Esophagus (tissue), 2 donors: ENCODE measurements around the gene CDH8. TPM values are rescaled to one million over a fixed set of nuclear protein-coding genes. Genes with fewer than 3 reads are reported as not detected.

Experiments used
- H3K27ac ChIP-seq, 2 donors: one replicate each; pipeline ENCODE4 v1.5.1; 2013; ENCODE audit warnings: low read depth in 2 of 2, mild to moderate bottlenecking in 2 of 2, inconsistent platforms in 1 of 2, low read length in 1 of 2, moderate library complexity in 1 of 2
- H3K27me3 ChIP-seq, 2 donors: one replicate each; pipeline ENCODE4 v1.6.1; 2013; ENCODE audit warnings: low read length in 2 of 2, control low read depth in 1 of 2, mild to moderate bottlenecking in 1 of 2; ENCODE audit not compliant: insufficient read depth in 2 of 2, control insufficient read depth in 1 of 2
- H3K36me3 ChIP-seq, 2 donors: one replicate each; pipeline ENCODE4 v1.6.1; 2013; ENCODE audit warnings: low read length in 1 of 2; ENCODE audit not compliant: control insufficient read depth in 2 of 2, insufficient read depth in 2 of 2
- H3K4me1 ChIP-seq, 2 donors: one replicate each; pipeline ENCODE4 v1.6.1; 2013; ENCODE audit warnings: low read length in 1 of 2; ENCODE audit not compliant: control insufficient read depth in 2 of 2, insufficient read depth in 2 of 2
- H3K4me3 ChIP-seq, 2 donors: one replicate each; pipeline ENCODE4 v1.5.1; 2013; ENCODE audit warnings: low read length in 2 of 2, mild to moderate bottlenecking in 2 of 2, low read depth in 1 of 2, moderate library complexity in 1 of 2
- H3K9me3 ChIP-seq, 2 donors: one replicate each; pipeline ENCODE4 v1.6.1; 2013; ENCODE audit warnings: mild to moderate bottlenecking in 2 of 2, low read depth in 1 of 2, low read length in 1 of 2, moderate library complexity in 1 of 2; ENCODE audit not compliant: control insufficient read depth in 2 of 2, insufficient read depth in 1 of 2
- WGBS, 2 donors: extraction: QIAGEN DNeasy Blood & Tissue Kit; methylation state at CpG; one replicate each; pipeline ENCODE4 v1.1.7; 2013; 5-methylcytosine and 5-hydroxymethylcytosine counted together
- polyA plus RNA-seq, 2 donors: library from polyadenylated mRNA; stranded (reverse); fragments of 200-250 nt; gene quantifications; one replicate each; pipeline ENCODE4 v1.2.3, GENCODE V29; 2013
- donor health status: healthy with polysubstance abuse.
- donor health status: Bipolar disorder and iron deficiency.

CDH8 gene
- polyA plus RNA-seq, 2 donors: 0.14 to 0.15 TPM

DNA sequence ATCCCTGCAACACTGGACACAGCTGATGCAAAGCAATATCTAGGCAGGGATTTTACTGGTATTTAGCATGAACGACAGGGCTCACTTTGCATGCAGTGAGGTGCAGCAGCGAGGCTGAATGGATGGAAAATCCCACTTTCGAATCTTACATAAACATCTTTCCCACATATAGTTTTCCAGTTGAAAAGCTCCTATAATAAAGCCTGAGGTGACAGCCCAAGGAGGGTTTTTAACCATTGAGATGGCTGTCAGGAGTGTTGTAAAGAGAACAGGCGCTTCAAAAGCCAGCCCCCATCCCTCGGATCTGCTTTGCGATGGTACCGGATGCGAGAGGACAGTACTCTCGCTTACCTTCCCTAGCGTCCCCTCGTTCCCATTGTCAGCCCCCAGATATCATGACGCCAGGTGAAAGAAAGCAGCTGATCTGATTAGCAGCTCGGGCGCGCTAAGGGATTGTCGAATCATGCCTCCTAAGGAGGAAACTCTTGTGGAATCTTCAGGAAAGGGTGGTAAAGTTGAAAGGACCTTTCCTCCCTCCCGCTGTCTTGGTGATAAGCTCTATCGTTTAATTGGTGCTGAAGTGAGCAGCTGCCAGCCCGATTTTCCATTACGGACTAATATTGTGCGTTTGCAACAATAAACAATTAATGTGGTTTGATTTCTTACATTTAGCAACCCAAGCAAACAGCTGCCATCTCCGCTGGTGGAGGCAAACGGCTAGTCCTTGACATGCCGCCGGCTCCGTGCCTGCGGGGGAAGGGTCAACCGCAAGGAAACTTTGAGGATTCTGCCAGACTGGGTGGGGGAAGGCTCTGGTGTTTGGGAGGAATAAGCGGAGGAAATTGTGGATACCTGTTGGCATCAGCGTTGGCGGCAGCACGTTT is 1.8 kb downstream of the CDH8 start:
- no peaks in the 10 kb centered on the region for H3K36me3 ChIP-seq
- H3K27ac ChIP-seq: no peak overlapping the region
- H3K4me1 ChIP-seq: peaks cover 0 to 3% of the 10 kb centered on the region in 2 donors
- H3K4me3 ChIP-seq: no peak overlapping the region
- peaks cover 0 to 7% of the 10 kb centered on the region in 2 donors for H3K27me3 ChIP-seq
- WGBS, 2 donors: 5% methylated on average over 32 of the region's 32 CpGs
- peaks cover 0 to 4% of the 10 kb centered on the region in 2 donors for H3K9me3 ChIP-seq

DNA sequence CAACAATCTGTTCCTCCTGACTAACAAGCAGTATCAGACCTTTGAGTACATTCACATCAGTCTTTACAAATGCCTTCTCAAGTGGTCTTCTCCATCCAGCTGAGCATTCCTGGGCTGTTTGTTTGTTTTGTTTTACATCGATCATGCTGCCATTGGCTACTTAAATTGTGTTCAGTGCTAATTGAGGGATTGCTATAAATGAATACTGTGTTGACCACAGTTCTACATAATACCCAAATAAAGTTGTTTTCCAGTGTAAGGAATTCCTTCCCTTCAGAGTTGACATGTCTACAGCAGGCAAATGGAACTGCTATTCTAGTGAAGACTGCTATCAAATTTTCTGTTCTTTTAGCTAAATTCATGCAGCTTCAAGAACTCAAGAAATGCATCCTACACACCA is 3.2 kb downstream of the CDH8 start:
- Histone ChIP-seq H3K36me3 (no peaks in the 10 kb centered on the region), H3K4me3 (no peak overlapping the region), H3K27ac (no peak overlapping the region), H3K27me3 (peaks cover 0 to 7% of the 10 kb centered on the region in 2 donors), H3K4me1 (peaks cover 0 to 3% of the 10 kb centered on the region in 2 donors), H3K9me3 (peaks cover 0 to 4% of the 10 kb centered on the region in 2 donors)
- 33 to 38% methylated on average over 1 of the region's 1 CpG for WGBS, 2 donors

DNA sequence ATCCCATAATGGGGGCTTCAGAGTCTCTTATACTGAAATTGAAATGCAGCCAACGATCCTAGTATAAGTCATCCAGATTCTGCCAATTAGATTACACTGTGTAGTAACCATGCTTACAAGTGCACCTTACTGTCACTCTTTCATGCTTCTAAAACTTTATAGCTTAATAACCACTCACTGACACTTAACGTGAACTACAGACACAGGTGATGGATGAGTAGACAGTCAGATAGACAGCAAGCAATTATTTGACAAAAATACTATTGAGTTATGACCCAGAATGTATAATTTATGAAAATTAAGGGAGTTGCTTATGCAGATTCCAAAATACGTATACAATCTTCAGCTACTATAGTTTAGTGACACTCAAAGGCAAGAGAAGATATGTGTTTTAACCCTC is 6.3 kb downstream of the CDH8 start:
- Histone ChIP-seq H3K27ac (no peak overlapping the region), H3K4me3 (no peak overlapping the region), H3K9me3 (no peaks in the 10 kb centered on the region), H3K4me1 (no peaks in the 10 kb centered on the region), H3K27me3 (peaks cover 0 to 1% of the 10 kb centered on the region in 2 donors), H3K36me3 (no peaks in the 10 kb centered on the region)
- WGBS, 2 donors: 76 to 78% methylated on average over 3 of the region's 3 CpGs

DNA sequence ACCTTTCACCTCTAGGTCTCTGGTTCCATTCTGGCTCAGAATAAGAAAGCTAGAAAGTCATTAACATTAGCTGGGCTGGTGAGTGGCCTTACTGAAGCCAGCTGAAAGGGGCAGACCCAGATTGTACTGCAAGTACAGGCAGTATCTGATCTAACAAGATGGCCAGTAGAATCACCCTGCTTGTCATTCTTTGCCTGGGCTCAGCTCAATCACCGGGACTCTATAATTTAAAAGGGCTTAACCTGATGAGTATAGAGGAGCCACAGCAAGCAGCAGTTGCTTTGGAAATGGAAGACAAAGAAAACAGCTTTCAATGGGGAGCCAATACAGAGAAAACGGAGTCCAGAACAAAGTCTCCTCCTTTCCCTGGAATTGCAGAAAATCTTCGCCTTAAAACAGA is 13.6 kb downstream of the CDH8 start:
- Histone ChIP-seq H3K27me3 (no peaks in the 10 kb centered on the region), H3K27ac (no peak overlapping the region), H3K4me3 (no peak overlapping the region), H3K36me3 (no peaks in the 10 kb centered on the region), H3K4me1 (no peaks in the 10 kb centered on the region), H3K9me3 (no peaks in the 10 kb centered on the region)
- WGBS, 2 donors: 60 to 74% methylated on average over 3 of the region's 3 CpGs

DNA sequence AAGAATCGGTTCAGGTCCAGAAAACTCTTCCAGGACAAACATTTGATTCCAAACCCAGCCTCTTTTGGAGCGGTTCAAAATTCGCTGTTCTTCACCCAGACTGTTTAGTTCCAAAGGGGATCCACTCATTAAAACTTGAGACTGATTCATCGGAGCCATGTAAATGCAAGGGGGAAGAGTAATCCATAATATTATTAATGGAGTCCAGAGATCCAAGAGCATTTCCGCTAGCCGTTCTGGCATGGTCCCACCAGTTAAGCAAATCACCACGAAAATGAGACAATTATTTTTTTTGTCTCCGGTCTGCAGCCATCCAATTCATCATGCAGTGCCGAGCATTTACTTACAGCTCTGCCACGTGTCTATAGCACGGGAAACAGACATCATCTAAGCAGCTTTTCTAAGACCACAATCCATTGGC is 15.1 kb downstream of the CDH8 start:
- Histone ChIP-seq H3K27ac (no peak overlapping the region), H3K4me1 (no peaks in the 10 kb centered on the region), H3K27me3 (no peaks in the 10 kb centered on the region), H3K4me3 (no peak overlapping the region), H3K36me3 (no peaks in the 10 kb centered on the region), H3K9me3 (no peaks in the 10 kb centered on the region)
- 39 to 44% methylated on average over 11 of the region's 11 CpGs for WGBS, 2 donors

DNA sequence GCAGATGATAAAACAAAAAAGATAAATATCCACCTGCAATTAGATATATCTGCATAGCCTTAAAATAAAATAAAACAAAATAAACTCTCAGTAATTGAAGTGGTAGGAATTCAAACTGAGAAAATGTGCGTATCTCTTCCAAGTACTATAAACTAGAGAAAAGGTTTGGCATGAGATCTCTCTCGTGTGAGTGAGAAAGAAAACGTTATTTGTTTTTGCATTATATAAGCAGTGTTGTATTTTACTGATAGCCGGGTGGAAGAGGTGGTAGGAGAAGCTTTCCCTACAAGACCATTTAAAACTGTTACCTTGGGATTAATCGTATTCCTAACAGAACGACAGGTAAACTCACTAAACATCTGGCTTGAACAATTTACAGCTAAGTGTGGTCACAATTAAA is 15.6 kb downstream of the CDH8 start:
- no peaks in the 10 kb centered on the region for H3K36me3 ChIP-seq
- 59 to 60% methylated on average over 6 of the region's 6 CpGs for WGBS, 2 donors
- no peak overlapping the region for H3K27ac ChIP-seq
- no peaks in the 10 kb centered on the region for H3K9me3 ChIP-seq
- H3K4me1 ChIP-seq: no peaks in the 10 kb centered on the region
- H3K27me3 ChIP-seq: no peaks in the 10 kb centered on the region
- H3K4me3 ChIP-seq: no peak overlapping the region

GRCh38 chr16:62019851-62020250 is 16.4 kb downstream of the CDH8 start:
- no peak overlapping the region for H3K27ac ChIP-seq
- WGBS, 2 donors: 67% methylated on average over 1 of the region's 1 CpG
- H3K4me3 ChIP-seq: no peak overlapping the region
- no peaks in the 10 kb centered on the region for H3K27me3 ChIP-seq
- H3K36me3 ChIP-seq: no peaks in the 10 kb centered on the region
- H3K9me3 ChIP-seq: no peaks in the 10 kb centered on the region
- no peaks in the 10 kb centered on the region for H3K4me1 ChIP-seq

DNA sequence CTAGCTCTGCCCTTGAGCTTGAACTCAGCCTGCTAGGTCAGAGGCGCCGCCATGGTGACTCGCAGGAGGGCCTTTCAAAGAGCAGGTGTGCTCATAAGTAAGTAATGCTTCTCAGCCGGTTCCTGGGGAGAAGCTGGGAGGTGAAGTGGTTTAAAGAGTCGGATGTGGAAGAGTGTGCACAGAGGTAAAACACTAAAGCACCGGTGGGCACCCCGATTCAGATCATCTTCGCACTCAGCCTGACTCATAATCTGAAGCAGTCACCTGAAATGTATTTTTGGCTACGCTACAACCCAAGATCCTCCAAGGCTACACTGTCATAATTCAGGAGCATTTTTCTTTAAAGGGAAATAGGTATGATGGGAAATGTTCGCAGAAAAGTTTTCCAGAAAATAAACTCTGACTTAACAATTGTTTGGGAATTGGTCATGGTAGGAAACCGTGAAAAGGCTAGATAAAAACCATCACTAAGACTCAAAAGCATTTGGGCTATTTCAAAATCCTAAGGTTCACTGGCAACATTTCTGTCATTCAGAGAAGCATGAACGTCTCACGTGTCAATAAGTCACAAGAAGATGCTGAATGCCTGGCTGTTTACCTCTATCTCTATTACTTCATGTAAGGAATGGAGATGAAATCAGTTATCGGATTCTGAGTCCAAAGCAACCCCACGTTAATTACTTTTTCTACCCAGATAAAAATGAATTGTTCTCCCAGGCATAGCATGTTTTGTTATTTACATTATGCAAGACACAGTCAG is 17.8 kb downstream of the CDH8 start:
- no peaks in the 10 kb centered on the region for H3K36me3 ChIP-seq
- 80 to 81% methylated on average over 15 of the region's 15 CpGs for WGBS, 2 donors
- H3K27me3 ChIP-seq: no peaks in the 10 kb centered on the region
- no peaks in the 10 kb centered on the region for H3K9me3 ChIP-seq
- H3K4me1 ChIP-seq: no peaks in the 10 kb centered on the region
- H3K27ac ChIP-seq: no peak overlapping the region
- H3K4me3 ChIP-seq: no peak overlapping the region

DNA sequence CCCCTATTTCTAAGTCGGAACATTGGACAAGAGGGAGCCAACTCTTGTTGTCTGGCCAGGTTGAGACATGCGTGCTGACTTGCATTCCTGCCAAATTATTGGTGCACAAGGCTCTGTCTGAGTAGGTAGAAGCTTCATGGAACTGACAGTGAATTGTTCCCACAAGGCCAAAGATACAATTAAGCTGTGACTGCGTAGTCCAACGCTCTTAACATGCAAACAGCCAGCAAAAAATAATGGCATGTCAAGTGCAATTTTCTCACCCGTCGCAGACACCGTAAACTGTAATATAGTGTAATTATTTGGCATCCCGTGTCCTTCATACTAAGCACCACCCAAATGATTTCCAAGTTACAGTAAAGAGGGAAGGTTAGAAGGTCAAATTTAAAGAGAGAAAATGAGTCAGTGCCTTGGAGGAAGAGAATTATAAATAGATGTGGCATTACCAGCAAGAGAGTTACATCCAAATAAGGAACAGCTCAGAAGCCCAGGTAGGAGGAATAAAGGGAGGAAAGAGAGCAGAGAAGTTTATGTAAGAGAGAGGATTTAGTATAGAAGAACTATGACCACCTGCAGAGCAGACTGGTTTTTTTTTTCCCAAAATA is 21.8 kb downstream of the CDH8 start:
- 65 to 67% methylated on average over 8 of the region's 8 CpGs for WGBS, 2 donors
- Histone ChIP-seq H3K27ac (no peak overlapping the region), H3K27me3 (no peaks in the 10 kb centered on the region), H3K9me3 (no peaks in the 10 kb centered on the region), H3K4me1 (no peaks in the 10 kb centered on the region), H3K36me3 (no peaks in the 10 kb centered on the region), H3K4me3 (no peak overlapping the region)
